Endothelial cell of umbilical vein (primary cell): ENCODE data around the gene MAN2A1. TPM values are rescaled to one million over a fixed set of nuclear protein-coding genes. Genes with fewer than 3 reads are reported as not detected.

Experiments
- BruUV-seq: library from RNA; stranded (reverse); fragments of 400-500 nt; replicated peaks from 2 replicates; lab custom pipeline; 2021; lab: Mats Ljungman, UMichigan
- CTCF ChIA-PET: fragments of 300-600, 350-600 bp; sonication (Branson Sonifier 250); formaldehyde crosslinking; loops from one replicate; lab custom pipeline; 2021; ENCODE audit warnings: antibody characterized with exemption, inconsistent platforms; lab: Charles Lee
- POLR2A ChIA-PET: fragments of 300-600, 350-600 bp; sonication (Branson Sonifier 250); formaldehyde crosslinking; loops from one replicate; lab custom pipeline; 2021; ENCODE audit warnings: antibody characterized with exemption, inconsistent platforms; lab: Charles Lee
- DNase-seq: peaks from one replicate; pipeline ENCODE4 v3.0.0-alpha.2; 2011; ENCODE audit warnings: low read depth, low spot score
- FAIRE-seq: peaks from 2 replicates; lab custom pipeline; 2011; peaks lifted over from hg19 to GRCh38; lab: Jason Lieb, UNC
- H2AFZ ChIP-seq: 2 replicates; pipeline ENCODE4 v1.6.0; 2012; ENCODE audit warnings: low read depth, low read length, control low read depth, inconsistent platforms
- H3K27ac ChIP-seq: 2 replicates; pipeline ENCODE4 v1.5.1; 2011; ENCODE audit warnings: low read depth, mild to moderate bottlenecking, control low read depth, low read length, moderate library complexity; ENCODE audit not compliant: insufficient read depth
- H3K27me3 ChIP-seq, 2 experiments: 2 replicates each; pipeline versions ENCODE4 v1.6.0 to v1.6.1; 2011; ENCODE audit warnings: low read length in 2 of 2, mixed read lengths in 1 of 2; ENCODE audit not compliant: control insufficient read depth in 2 of 2, insufficient read depth in 2 of 2
- H3K36me3 ChIP-seq, 2 experiments: 2 replicates in 1 of 2; 3 replicates in 1 of 2; pipeline ENCODE4 v1.5.1; 2011; ENCODE audit warnings: low read length in 2 of 2, mild to moderate bottlenecking in 1 of 2, moderate library complexity in 1 of 2; ENCODE audit not compliant: control insufficient read depth in 2 of 2, insufficient read depth in 2 of 2; ENCODE audit errors: extremely low read depth in 1 of 2
- H3K4me1 ChIP-seq: 3 replicates; pipeline ENCODE4 v1.5.1; 2011; ENCODE audit warnings: mild to moderate bottlenecking, low read length; ENCODE audit not compliant: control insufficient read depth, insufficient read depth; ENCODE audit errors: extremely low read depth
- H3K4me2 ChIP-seq: 2 replicates; pipeline ENCODE4 v1.6.1; 2011; ENCODE audit warnings: low read length, control low read depth, mixed read lengths; ENCODE audit not compliant: insufficient read depth
- H3K4me3 ChIP-seq, 3 experiments: fragments of 200-600 bp in 1 of 3; sonication (generic), shearing (Covaris generic) in 1 of 3; replicated peaks in 1 of 3; 2 replicates each; pipeline ENCODE4 v1.5.1; 2011 to 2016; ENCODE audit warnings: control low read depth in 3 of 3, low read length in 3 of 3, mild to moderate bottlenecking in 2 of 3, inconsistent platforms in 1 of 3, low read depth in 1 of 3, moderate library complexity in 1 of 3; ENCODE audit not compliant: insufficient read depth in 1 of 3
- H3K79me2 ChIP-seq: 2 replicates; pipeline ENCODE4 v1.6.0; 2012; ENCODE audit warnings: low read length, inconsistent platforms; ENCODE audit not compliant: control insufficient read depth, insufficient read depth
- H3K9ac ChIP-seq: replicated peaks from 2 replicates; pipeline ENCODE3; 2011; ENCODE audit warnings: low read length, control low read depth; ENCODE audit not compliant: insufficient read depth; ENCODE audit errors: extremely low read depth
- H3K9me1 ChIP-seq: replicated peaks from 3 replicates; pipeline ENCODE4 v1.6.0; 2011; ENCODE audit warnings: mild to moderate bottlenecking, low read length; ENCODE audit not compliant: control insufficient read depth, insufficient read depth; ENCODE audit errors: extremely low read depth
- H3K9me3 ChIP-seq: replicated peaks from 2 replicates; pipeline ENCODE4 v1.5.1; 2012; ENCODE audit warnings: low read length, inconsistent platforms; ENCODE audit not compliant: control insufficient read depth, insufficient read depth
- H4K20me1 ChIP-seq: replicated peaks from 2 replicates; pipeline ENCODE3; 2011; ENCODE audit warnings: mild to moderate bottlenecking, low read length; ENCODE audit not compliant: control insufficient read depth, insufficient read depth; ENCODE audit errors: extremely low read depth
- FOS ChIP-seq: IDR thresholded peaks from 2 replicates; pipeline ENCODE4 v1.6.1; 2011; ENCODE audit warnings: mild to moderate bottlenecking, low read length, moderate library complexity, borderline replicate concordance; ENCODE audit not compliant: insufficient read depth
- JUN ChIP-seq: IDR thresholded peaks from 2 replicates; pipeline ENCODE4 v1.6.1; 2011; ENCODE audit warnings: borderline replicate concordance, low read depth; ENCODE audit not compliant: insufficient read length, insufficient read depth
- MAX ChIP-seq: IDR thresholded peaks from 2 replicates; pipeline ENCODE4 v1.6.1; 2011; ENCODE audit not compliant: insufficient read depth, insufficient read length
- MYC ChIP-seq: IDR thresholded peaks from one replicate; pipeline ENCODE4 v1.6.1; 2011; ENCODE audit warnings: mild to moderate bottlenecking, low read depth, low read length
- POLR2A ChIP-seq: IDR thresholded peaks from 2 replicates; pipeline ENCODE4 v1.6.1; 2012; ENCODE audit warnings: low read depth, mild to moderate bottlenecking, control low read depth, low read length
- POLR2AphosphoS5 ChIP-seq: IDR thresholded peaks from 2 replicates; pipeline ENCODE4 v1.6.1; 2012; ENCODE audit warnings: low read depth, mild to moderate bottlenecking, control low read depth, low read length, moderate library complexity; ENCODE audit not compliant: insufficient read depth
- dilution Hi-C: fragments of 300-500 bp; cut with MboI; formaldehyde crosslinking; loops from one replicate; pipeline ENCODE4 v1.15.0; 2019; ENCODE audit warnings: low sequenced_read_pairs; ENCODE audit not compliant: extremely low pct_ligation_motif_present
- intact Hi-C: fragments of 100-400 bp; cut with micrococcal nuclease; formaldehyde crosslinking; loops from one replicate; pipeline ENCODE4 v1.10.0; 2022
- polyA plus RNA-seq, 4 experiments: library from polyadenylated mRNA; depleted of rRNA in 3 of 4; stranded (reverse) in 3 of 4; unstranded in 1 of 4; fragments of >200 nt; gene quantifications; 2 replicates each; pipeline versions ENCODE4 v1.2.1 to v1.2.3, GENCODE V29; 2011 to 2012; ENCODE audit warnings: missing spikeins in 1 of 4
- total RNA-seq: library from RNA; stranded (reverse); gene quantifications from 2 replicates; pipeline ENCODE4 v1.2.3, GENCODE V29; 2021
- TF ChIP-seq, protein P1 (sequence below), 2 donors: IDR thresholded peaks; 1 replicate in 1 of 2; 2 replicates in 1 of 2; pipeline ENCODE4 v1.5.1; 2011; ENCODE audit warnings: low read length in 2 of 2, mild to moderate bottlenecking in 2 of 2, moderate library complexity in 2 of 2, control low read depth in 1 of 2, inconsistent platforms in 1 of 2, low read depth in 1 of 2; ENCODE audit not compliant: insufficient read depth in 1 of 2; ENCODE audit errors: extremely low read depth in 1 of 2

MAN2A1 gene
- total and polyA plus RNA-seq, 2 donors (not counting 3 experiments of a cell fraction or from before 2014, with no cell fraction given): 20.8 to 54.8 TPM

DNA sequence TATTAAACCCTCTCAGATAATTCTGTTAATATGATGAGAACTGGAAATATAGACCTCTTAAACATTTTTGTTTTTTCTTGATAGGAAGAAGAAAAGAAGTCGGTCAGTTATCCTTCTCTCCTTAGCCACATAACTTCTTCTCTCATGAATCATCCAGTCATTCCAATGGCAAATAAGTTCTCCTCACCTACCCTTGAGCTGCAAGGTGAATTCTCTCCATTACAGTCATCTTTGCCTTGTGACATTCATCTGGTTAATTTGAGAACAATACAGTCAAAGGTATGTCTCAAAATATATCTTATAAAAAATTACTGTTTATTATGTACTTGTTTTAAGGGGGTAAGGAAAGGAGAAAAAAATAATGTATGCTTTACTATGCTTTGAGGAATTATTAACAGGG lies 165.3 kb downstream of the MAN2A1 start:
- TF ChIP-seq MAX (no peak), POLR2AphosphoS5 (no peak), POLR2A (no peak), MYC (no peak), FOS (no peak), JUN (no peak)
- TF ChIP-seq, protein P1, sequence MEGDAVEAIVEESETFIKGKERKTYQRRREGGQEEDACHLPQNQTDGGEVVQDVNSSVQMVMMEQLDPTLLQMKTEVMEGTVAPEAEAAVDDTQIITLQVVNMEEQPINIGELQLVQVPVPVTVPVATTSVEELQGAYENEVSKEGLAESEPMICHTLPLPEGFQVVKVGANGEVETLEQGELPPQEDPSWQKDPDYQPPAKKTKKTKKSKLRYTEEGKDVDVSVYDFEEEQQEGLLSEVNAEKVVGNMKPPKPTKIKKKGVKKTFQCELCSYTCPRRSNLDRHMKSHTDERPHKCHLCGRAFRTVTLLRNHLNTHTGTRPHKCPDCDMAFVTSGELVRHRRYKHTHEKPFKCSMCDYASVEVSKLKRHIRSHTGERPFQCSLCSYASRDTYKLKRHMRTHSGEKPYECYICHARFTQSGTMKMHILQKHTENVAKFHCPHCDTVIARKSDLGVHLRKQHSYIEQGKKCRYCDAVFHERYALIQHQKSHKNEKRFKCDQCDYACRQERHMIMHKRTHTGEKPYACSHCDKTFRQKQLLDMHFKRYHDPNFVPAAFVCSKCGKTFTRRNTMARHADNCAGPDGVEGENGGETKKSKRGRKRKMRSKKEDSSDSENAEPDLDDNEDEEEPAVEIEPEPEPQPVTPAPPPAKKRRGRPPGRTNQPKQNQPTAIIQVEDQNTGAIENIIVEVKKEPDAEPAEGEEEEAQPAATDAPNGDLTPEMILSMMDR (IDR thresholded peaks at IDR 0.05; ENCODE audit: extremely low read depth in 1 of 2, insufficient read depth in 1 of 2, low read depth in 1 of 2, low read length in 2 of 2): no peak
- Histone ChIP-seq H3K9me1 (no peaks in the 10 kb centered on the region), H3K36me3 (no peaks in the 10 kb centered on the region), H3K79me2 (no peaks in the 10 kb centered on the region), H3K4me2 (no peak overlapping the region), H3K27me3 (no peaks in the 10 kb centered on the region), H3K9ac (no peak overlapping the region), H3K27ac (no peak overlapping the region), H4K20me1 (no peaks in the 10 kb centered on the region), H2AFZ (no peak overlapping the region), H3K9me3 (no peaks in the 10 kb centered on the region), H3K4me1 (peaks cover 8% of the 10 kb centered on the region), H3K4me3 (no peak overlapping the region)
- no TSS peak for BruUV-seq
- dilution Hi-C loops (no loop called here), intact Hi-C loops (no loop called here)
- ChIA-PET CTCF (no interaction called here), POLR2A (no interaction called here)
- FAIRE-seq (no peak), DNase-seq (no peak)
